K562 (cell line): ENCODE results near the gene ABHD10. TPM values are rescaled to one million over a fixed set of nuclear protein-coding genes. Genes with fewer than 3 reads are reported as not detected.

Source experiments
- ATAC-seq: fragments of 200-7000 bp; cut with Tn5 transposase; 3 replicates; pipeline ENCODE4 v1.9.1; 2020; ENCODE audit warnings: moderate library complexity
- BruUV-seq: library from RNA; stranded (reverse); fragments of 400-500 nt; replicated peaks from 2 replicates; lab custom pipeline; 2021; lab: Mats Ljungman, UMichigan
- CTCF ChIA-PET: fragments of 300-600 bp; formaldehyde crosslinking; extraction: SDS; loops from one replicate; lab custom pipeline; 2021; ENCODE audit warnings: low intra/inter-chr PET ratio; lab: Yijun Ruan, JAX
- POLR2A ChIA-PET: fragments of 300-600, 350-650 bp; sonication (Branson Sonifier 250); formaldehyde crosslinking; extraction: SDS; loops from one replicate; lab custom pipeline; 2021; ENCODE audit warnings: antibody characterized with exemption, inconsistent platforms; lab: Yijun Ruan, JAX
- DNase-seq, 4 experiments: peaks; one replicate each; pipeline versions ENCODE4 v3.0.0 to v3.0.0-alpha.2; 2011 to 2018; ENCODE audit warnings: low spot score in 3 of 4, mixed read lengths in 3 of 4; ENCODE audit errors: extremely low read depth in 1 of 4
- FAIRE-seq: peaks from 2 replicates; lab custom pipeline; 2011; peaks lifted over from hg19 to GRCh38; lab: Jason Lieb, UNC
- H2AFZ ChIP-seq: 2 replicates; pipeline ENCODE4 v1.6.0; 2011; ENCODE audit warnings: low read depth, low read length, control low read depth, inconsistent platforms
- H3K27ac ChIP-seq: fragments of 200-600 bp; 3 replicates; pipeline ENCODE4 v1.8.0; 2011; ENCODE audit warnings: low read depth, mild to moderate bottlenecking, control low read depth, inconsistent platforms, low read length, moderate library complexity, mixed read lengths; ENCODE audit errors: extremely low read depth
- H3K27me3 ChIP-seq, 2 experiments: fragments of 300-600 bp in 1 of 2; 2 replicates in 1 of 2; 3 replicates in 1 of 2; pipeline versions ENCODE4 v1.6.0 to v1.8.0; 2011; ENCODE audit warnings: inconsistent platforms in 2 of 2, low read length in 2 of 2, mild to moderate bottlenecking in 1 of 2, mixed read lengths in 1 of 2, moderate library complexity in 1 of 2; ENCODE audit not compliant: control insufficient read depth in 2 of 2, insufficient read depth in 2 of 2
- H3K36me3 ChIP-seq: fragments of 300-600 bp; 3 replicates; pipeline ENCODE4 v1.8.0; 2011; ENCODE audit warnings: mild to moderate bottlenecking, low read length, inconsistent platforms; ENCODE audit not compliant: control insufficient read depth, insufficient read depth
- H3K4me1 ChIP-seq, 2 experiments: fragments of 200-600 bp in 1 of 2; replicated peaks in 1 of 2; 2 replicates in 1 of 2; 3 replicates in 1 of 2; pipeline versions ENCODE4 v1.5.1 to v1.8.0; 2011; ENCODE audit warnings: inconsistent platforms in 2 of 2, low read length in 2 of 2, mild to moderate bottlenecking in 1 of 2, mixed read lengths in 1 of 2, moderate library complexity in 1 of 2; ENCODE audit not compliant: control insufficient read depth in 2 of 2, insufficient read depth in 2 of 2
- H3K4me2 ChIP-seq: 2 replicates; pipeline ENCODE4 v1.6.1; 2011; ENCODE audit warnings: low read length, control low read depth, inconsistent platforms, mixed read lengths; ENCODE audit not compliant: insufficient read depth
- H3K4me3 ChIP-seq: fragments of 200-600 bp; sonication (generic), shearing (Covaris generic); 2 replicates; pipeline ENCODE4 v1.5.1; 2016; ENCODE audit warnings: control low read depth, inconsistent platforms
- H3K79me2 ChIP-seq: fragments of 200-600 bp; 3 replicates; pipeline ENCODE4 v1.8.0; 2011; ENCODE audit warnings: low read length, inconsistent platforms; ENCODE audit not compliant: control insufficient read depth, insufficient read depth
- H3K9ac ChIP-seq, 2 experiments: 2 replicates each; pipeline versions ENCODE4 v1.6.0 to v1.6.1; 2011; ENCODE audit warnings: low read depth in 2 of 2, low read length in 2 of 2, control low read depth in 1 of 2, inconsistent platforms in 1 of 2, mild to moderate bottlenecking in 1 of 2, mixed read lengths in 1 of 2; ENCODE audit not compliant: insufficient read depth in 1 of 2
- H3K9me1 ChIP-seq: one replicate; pipeline ENCODE4 v1.6.0; 2011; ENCODE audit warnings: inconsistent platforms, mild to moderate bottlenecking, low read length, moderate library complexity; ENCODE audit not compliant: control insufficient read depth, insufficient read depth
- H3K9me3 ChIP-seq: replicated peaks from 2 replicates; pipeline ENCODE4 v1.5.1; 2011; ENCODE audit warnings: low read depth, low read length, inconsistent platforms; ENCODE audit not compliant: control insufficient read depth, insufficient read depth
- H4K20me1 ChIP-seq: replicated peaks from 2 replicates; pipeline ENCODE4 v1.6.1; 2011; ENCODE audit warnings: low read length, inconsistent platforms, mixed read lengths; ENCODE audit not compliant: control insufficient read depth, insufficient read depth
- BRF2 ChIP-seq: IDR thresholded peaks from 3 replicates; pipeline ENCODE4 v1.6.1; 2011; ENCODE audit warnings: borderline replicate concordance, mild to moderate bottlenecking; ENCODE audit not compliant: insufficient read length, insufficient read depth
- CAMTA2 ChIP-seq: fragments of 250-450 bp; sonication (Bioruptor Pico); conservative IDR thresholded peaks from 2 replicates; pipeline ENCODE4 v1.5.1; 2022
- FOXA1 ChIP-seq: fragments of 450-650 bp; IDR thresholded peaks from 2 replicates; pipeline ENCODE4 v1.6.1; 2016; ENCODE audit warnings: mild to moderate bottlenecking, borderline replicate concordance
- GABPB2 ChIP-seq: fragments of 250-450 bp; sonication (Bioruptor Pico); conservative IDR thresholded peaks from 2 replicates; pipeline ENCODE4 v1.5.1; 2021; ENCODE audit warnings: mild to moderate bottlenecking
- JUN ChIP-seq, 2 experiments: sonication (generic) in 1 of 2; formaldehyde crosslinking in 1 of 2; IDR thresholded peaks; 2 replicates each; pipeline versions ENCODE4 v1.6.1 to v1.8.0; 2012 to 2022; ENCODE audit warnings: borderline replicate concordance in 2 of 2, mild to moderate bottlenecking in 2 of 2, improper control_type of control experiment in 1 of 2, low read depth in 1 of 2, low read length in 1 of 2, missing genetic modification reagents in 1 of 2
- MED1 ChIP-seq: sonication (generic); formaldehyde crosslinking; IDR thresholded peaks from 2 replicates; pipeline ENCODE4 v1.8.1; 2023; ENCODE audit warnings: missing genetic modification reagents, borderline replicate concordance
- NR0B1 ChIP-seq: fragments of 450-650 bp; IDR thresholded peaks from one replicate; pipeline ENCODE4 v1.6.1; 2018; ENCODE audit warnings: mild to moderate bottlenecking, moderate library complexity; ENCODE audit not compliant: partially characterized antibody
- PBX2 ChIP-seq, 2 experiments: IDR thresholded peaks in 1 of 2; conservative IDR thresholded peaks in 1 of 2; 2 replicates each; pipeline ENCODE4 v1.6.1; 2016; ENCODE audit warnings: low read depth in 2 of 2, mild to moderate bottlenecking in 1 of 2, missing compliant biosample characterization in 1 of 2, missing genetic modification characterization in 1 of 2, moderate library complexity in 1 of 2
- PHF20 ChIP-seq: fragments of 450-650 bp; IDR thresholded peaks from 2 replicates; pipeline ENCODE4 v1.6.1; 2018; ENCODE audit not compliant: partially characterized antibody
- PTTG1 ChIP-seq: fragments of 450-650 bp; IDR thresholded peaks from 2 replicates; pipeline ENCODE4 v1.6.1; 2016; ENCODE audit warnings: low read depth, mild to moderate bottlenecking, missing genetic modification characterization, missing compliant biosample characterization
- RAD21 ChIP-seq, 2 experiments: fragments of 250-450 bp in 1 of 2; fragments of 450-650 bp in 1 of 2; sonication (Bioruptor Pico) in 1 of 2; formaldehyde crosslinking in 1 of 2; IDR thresholded peaks in 1 of 2; conservative IDR thresholded peaks in 1 of 2; 2 replicates each; pipeline versions ENCODE4 v1.4.0 to v1.8.0; 2020 to 2022; ENCODE audit warnings: mild to moderate bottlenecking in 2 of 2, moderate library complexity in 1 of 2
- SMAD2 ChIP-seq: fragments of 150-350 bp; IDR thresholded peaks from 2 replicates; pipeline ENCODE4 v1.6.1; 2014; ENCODE audit warnings: low read depth, mild to moderate bottlenecking, low read length
- SREBF2 ChIP-seq: sonication (generic); formaldehyde crosslinking; IDR thresholded peaks from 2 replicates; pipeline ENCODE4 v1.4.0; 2020; ENCODE audit warnings: mild to moderate bottlenecking, missing genetic modification reagents
- ZFX ChIP-seq: sonication (generic); formaldehyde crosslinking; IDR thresholded peaks from 2 replicates; pipeline ENCODE4 v1.8.0; 2022; ENCODE audit warnings: mild to moderate bottlenecking, missing genetic modification reagents, moderate library complexity
- ZNF431 ChIP-seq: sonication (generic); formaldehyde crosslinking; IDR thresholded peaks from 2 replicates; pipeline ENCODE4 v1.8.0; 2022; ENCODE audit warnings: mild to moderate bottlenecking, missing genetic modification reagents
- WGBS: fragments of 100-300 bp; shearing (Covaris generic); methylation state at CpG from one replicate; pipeline ENCODE4 v1.1.6; 2016; ENCODE audit warnings: low coverage, mixed read lengths; ENCODE audit not compliant: insufficient coverage; ENCODE audit errors: missing lambda C conversion rate; 5-methylcytosine and 5-hydroxymethylcytosine counted together
- in situ Hi-C: fragments of 300-500 bp; cut with MboI; formaldehyde crosslinking; loops from 4 replicates; pipeline ENCODE4 v1.15.0; 2018; ENCODE audit warnings: inconsistent platforms, mixed read lengths
- intact Hi-C: fragments of 100-400 bp; cut with micrococcal nuclease; formaldehyde crosslinking; loops from 2 replicates; pipeline ENCODE4 v1.14.2; 2022
- polyA plus RNA-seq, 8 experiments: library from polyadenylated mRNA; depleted of rRNA in 4 of 8; stranded (reverse) in 5 of 8; unstranded in 3 of 8; fragments of >200 nt; fragmentation: Nextera tagmentation in 2 of 8; fragmentation: Illumina TruSeq in 1 of 8; extraction: Ambion mirVana in 2 of 8; extraction: Trizol in 1 of 8; gene quantifications; 2 replicates each; pipeline versions ENCODE4 v1.2.1 to v1.2.3, GENCODE V29; 2011 to 2014; ENCODE audit warnings: inconsistent platforms in 1 of 8, missing spikeins in 1 of 8
- total RNA-seq, 7 experiments: library from RNA; depleted of rRNA in 6 of 7; stranded (reverse); fragments of >200 nt in 6 of 7; fragmentation: Illumina TruSeq in 2 of 7; extraction: Trizol in 2 of 7; gene quantifications; 2 replicates each; pipeline versions ENCODE4 v1.2.1 to v1.2.3, GENCODE V29; 2011 to 2021; ENCODE audit warnings: low replicate concordance in 1 of 7

Gene ABHD10
- total and polyA plus RNA-seq, 9 of the 15 experiments (the other 6 are each of a cell fraction or from before 2014, with no cell fraction given), result 6.1 to 29.5 (median 11.5) TPM

GRCh38 chr3:112013058-112013783 is 34.4 kb downstream of the ABHD10 start:
- no peak overlapping the region for H3K27ac ChIP-seq
- no peak overlapping the region for H3K9ac ChIP-seq
- FAIRE-seq, result peak; percentile 49
- no peaks in the 10 kb centered on the region for H3K9me3 ChIP-seq
- no peaks in the 10 kb centered on the region for H3K36me3 ChIP-seq
- no peak overlapping the region for H3K4me2 ChIP-seq
- no TSS peak for BruUV-seq
- peak overlapping the region; percentile 16; the same call in 1 of the 2 replicates for H2AFZ ChIP-seq
- H3K27me3 ChIP-seq, result no peaks in the 10 kb centered on the region; a peak in 1 of 5 replicates
- peak; percentile 27 to 60 (median 34) for DNase-seq
- WGBS, result 14% methylated on average over 19 of the region's 19 CpGs
- H3K79me2 ChIP-seq, result no peaks in the 10 kb centered on the region
- peak; percentile 94 for ATAC-seq
- POLR2A ChIA-PET, result interaction anchor here (0.7 to 1.2 kb wide), 5 partner anchors 19 to 799 kb away, joined by 3 to 4 read pairs (median 4); partner anchors contain the start of gene ABHD10
- CTCF ChIA-PET, result interaction anchor here (2.0 kb wide), 1 partner anchor 296 kb away, joined by 7 read pairs; no protein-coding TSS in a partner anchor
- no peak overlapping the region for H3K4me3 ChIP-seq
- no peaks in the 10 kb centered on the region for H4K20me1 ChIP-seq
- no peaks in the 10 kb centered on the region for H3K9me1 ChIP-seq
- no peaks in the 10 kb centered on the region for H3K4me1 ChIP-seq
- in situ Hi-C loops, result no loop called here
- intact Hi-C loops, result loop anchor here (1.0 to 10.0 kb wide), 2 partner anchors 118 to 296 kb away; no protein-coding TSS in a partner anchor
- TF ChIP-seq PTTG1 (tag) (no peak), BRF2 (no peak), ZNF431 (CRISPR knock-in tag) (no peak), SMAD2 (no peak), CAMTA2 (CRISPR knock-in tag) (no peak), PBX2 (CRISPR knock-in tag; IDR thresholded peaks at IDR 0.05; ENCODE audit: low read depth) (no peak), PBX2 (tag; conservative IDR thresholded peaks at IDR 0.05; ENCODE audit: low read depth) (no peak), RAD21 (CRISPR knock-in tag; conservative IDR thresholded peaks at IDR 0.05 in 1 of 2, IDR thresholded peaks at IDR 0.05 in 1 of 2) (peak; percentile 45 to 57), SREBF2 (no peak), ZFX (CRISPR knock-in tag) (no peak), PHF20 (no peak), MED1 (no peak), GABPB2 (CRISPR knock-in tag) (no peak), NR0B1 (no peak), FOXA1 (no peak), JUN (IDR thresholded peaks at IDR 0.05; ENCODE audit: borderline replicate concordance, low read depth, low read length) (no peak), JUN (CRISPR knock-in tag; IDR thresholded peaks at IDR 0.05; ENCODE audit: borderline replicate concordance) (no peak)
